ENCODE measurements around the gene ATP6V1C2.

DNA sequence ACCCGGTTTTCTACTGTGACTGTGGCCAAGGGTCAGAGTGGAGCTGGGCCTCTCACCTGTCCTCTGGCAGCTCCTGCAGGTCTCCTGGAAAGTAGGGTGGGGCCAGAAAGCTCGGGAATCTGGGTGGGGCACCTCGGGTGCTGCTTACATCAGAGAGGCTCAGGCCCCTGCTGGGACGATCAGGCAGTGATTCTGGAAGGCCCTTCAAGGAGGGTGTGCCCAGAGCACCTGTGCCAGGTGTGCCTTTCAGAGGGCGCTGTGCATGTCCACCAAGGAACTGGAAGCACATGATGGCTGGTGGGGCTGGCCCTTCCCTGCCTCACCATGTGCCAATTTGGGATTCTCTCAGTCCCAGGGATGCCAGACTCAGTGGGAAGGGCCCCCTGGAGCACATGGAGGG, 44.0 kb downstream of the ATP6V1C2 start:
- TF ChIP-seq, protein P1, sequence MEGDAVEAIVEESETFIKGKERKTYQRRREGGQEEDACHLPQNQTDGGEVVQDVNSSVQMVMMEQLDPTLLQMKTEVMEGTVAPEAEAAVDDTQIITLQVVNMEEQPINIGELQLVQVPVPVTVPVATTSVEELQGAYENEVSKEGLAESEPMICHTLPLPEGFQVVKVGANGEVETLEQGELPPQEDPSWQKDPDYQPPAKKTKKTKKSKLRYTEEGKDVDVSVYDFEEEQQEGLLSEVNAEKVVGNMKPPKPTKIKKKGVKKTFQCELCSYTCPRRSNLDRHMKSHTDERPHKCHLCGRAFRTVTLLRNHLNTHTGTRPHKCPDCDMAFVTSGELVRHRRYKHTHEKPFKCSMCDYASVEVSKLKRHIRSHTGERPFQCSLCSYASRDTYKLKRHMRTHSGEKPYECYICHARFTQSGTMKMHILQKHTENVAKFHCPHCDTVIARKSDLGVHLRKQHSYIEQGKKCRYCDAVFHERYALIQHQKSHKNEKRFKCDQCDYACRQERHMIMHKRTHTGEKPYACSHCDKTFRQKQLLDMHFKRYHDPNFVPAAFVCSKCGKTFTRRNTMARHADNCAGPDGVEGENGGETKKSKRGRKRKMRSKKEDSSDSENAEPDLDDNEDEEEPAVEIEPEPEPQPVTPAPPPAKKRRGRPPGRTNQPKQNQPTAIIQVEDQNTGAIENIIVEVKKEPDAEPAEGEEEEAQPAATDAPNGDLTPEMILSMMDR (IDR thresholded peaks at IDR 0.05): no peak
- TF ChIP-seq POLR2A (IDR thresholded peaks at IDR 0.05): no peak

Data from body of pancreas (tissue), 4 donors.